ENCODE data around the gene PAGR1.
"Not testable (repeated sequence)": the region's sequence is repeated elsewhere in the genome, so short reads cannot be mapped to it uniquely, and the experiment has no call there.

The PAGR1 gene

DNA sequence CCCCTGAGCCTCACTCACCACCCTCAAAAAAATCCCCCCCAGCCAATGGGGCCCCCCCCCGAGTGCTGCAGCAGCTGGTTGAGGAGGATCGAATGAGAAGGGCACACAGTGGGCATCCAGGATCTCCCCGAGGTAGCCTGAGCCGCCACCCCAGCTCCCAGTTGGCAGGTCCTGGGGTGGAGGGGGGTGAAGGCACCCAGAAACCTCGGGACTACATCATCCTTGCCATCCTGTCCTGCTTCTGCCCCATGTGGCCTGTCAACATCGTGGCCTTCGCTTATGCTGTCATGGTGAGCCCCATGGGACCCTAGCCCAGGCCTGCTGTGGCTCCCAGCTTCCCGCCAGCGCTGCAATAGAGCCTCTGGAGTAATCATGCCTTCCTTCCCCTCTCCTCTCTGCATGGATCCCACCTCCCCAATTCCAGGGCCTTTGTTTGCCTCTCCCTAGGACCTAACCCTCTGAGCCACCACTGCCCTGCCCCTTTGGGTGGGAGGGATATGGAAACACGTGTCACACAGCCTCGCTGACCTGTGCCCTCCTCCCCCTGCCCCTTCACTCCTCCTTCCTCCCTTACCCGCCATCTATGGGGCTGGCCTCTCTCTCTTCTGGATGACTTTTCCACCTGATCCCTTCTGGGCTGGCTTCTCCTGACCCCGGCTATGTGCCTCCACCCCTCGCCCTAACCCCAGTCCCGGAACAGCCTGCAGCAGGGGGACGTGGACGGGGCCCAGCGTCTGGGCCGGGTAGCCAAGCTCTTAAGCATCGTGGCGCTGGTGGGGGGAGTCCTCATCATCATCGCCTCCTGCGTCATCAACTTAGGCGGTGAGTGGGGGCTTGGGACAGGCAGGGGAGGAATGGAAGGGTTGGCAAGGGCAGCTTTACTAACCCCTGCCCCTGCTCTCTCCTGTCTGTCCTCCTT, 2.0 kb upstream of the PAGR1 start:
- no peak for DNase-seq

GRCh38 chr16:29814592-29814991, 1.4 kb upstream of the PAGR1 start:
- DNase-seq = no peak

DNA sequence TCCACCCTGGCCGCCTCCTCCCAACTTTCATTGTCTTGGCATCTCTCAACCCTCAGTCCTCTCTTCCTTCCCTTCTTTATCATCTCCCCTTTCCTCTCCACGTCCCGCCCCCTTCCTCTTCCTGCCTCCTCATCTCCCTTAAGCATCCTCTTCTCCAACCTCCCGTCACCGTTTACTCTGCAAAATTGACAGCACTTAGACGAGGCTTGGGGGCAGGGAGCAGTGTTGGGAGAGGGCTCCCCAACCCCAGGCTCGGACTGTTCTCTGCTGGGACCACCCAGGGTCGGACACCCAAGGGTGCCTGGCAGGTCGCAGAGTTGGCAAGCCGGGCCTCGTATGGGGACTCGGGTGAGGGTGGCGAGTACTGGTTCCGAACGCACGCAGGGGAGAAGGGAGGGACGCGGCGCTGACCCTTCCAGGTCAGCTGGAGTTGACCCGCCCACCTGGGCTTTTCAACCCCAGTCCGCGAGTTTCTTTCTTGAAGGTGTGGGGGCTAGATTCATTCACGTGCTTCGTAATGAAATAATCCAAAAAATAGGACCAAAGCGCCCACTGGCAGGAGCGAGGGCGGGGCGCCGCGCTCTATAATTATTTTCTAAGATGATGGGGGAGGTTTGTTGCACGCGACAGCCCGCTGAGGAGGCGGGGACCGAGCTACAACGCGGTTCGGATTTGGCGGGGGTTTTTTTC, 775 bp upstream of the PAGR1 start:
- no peak for DNase-seq

DNA sequence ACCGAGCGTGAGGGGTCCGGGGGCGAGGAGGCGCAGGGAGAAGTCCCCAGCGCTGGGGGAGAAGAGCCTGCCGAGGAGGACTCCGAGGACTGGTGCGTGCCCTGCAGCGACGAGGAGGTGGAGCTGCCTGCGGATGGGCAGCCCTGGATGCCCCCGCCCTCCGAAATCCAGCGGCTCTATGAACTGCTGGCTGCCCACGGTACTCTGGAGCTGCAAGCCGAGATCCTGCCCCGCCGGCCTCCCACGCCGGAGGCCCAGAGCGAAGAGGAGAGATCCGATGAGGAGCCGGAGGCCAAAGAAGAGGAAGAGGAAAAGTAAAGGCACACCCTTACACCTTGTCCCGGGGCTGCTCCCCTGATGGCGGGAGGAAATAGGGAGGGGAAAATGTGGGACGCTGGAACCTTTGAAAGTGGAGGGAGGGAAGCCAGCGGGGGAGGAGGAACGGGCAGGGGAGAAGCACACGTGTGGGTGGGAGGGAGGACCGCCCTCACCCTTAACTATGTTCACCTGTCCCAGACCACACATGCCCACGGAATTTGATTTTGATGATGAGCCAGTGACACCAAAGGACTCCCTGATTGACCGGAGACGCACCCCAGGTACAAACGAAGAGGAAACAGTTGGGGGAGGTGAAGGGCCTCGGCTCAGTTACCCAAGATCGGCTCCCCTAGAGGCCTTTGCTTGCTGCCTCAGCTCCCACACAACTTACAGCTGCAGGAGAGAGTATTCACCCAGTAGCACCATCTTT, 916 bp downstream of the PAGR1 start:
- peak; percentile 39 for DNase-seq

- DNase-seq = no peak
Measured at GRCh38 chr16:29818082-29818481, 2.1 kb downstream of the PAGR1 start.

DNA sequence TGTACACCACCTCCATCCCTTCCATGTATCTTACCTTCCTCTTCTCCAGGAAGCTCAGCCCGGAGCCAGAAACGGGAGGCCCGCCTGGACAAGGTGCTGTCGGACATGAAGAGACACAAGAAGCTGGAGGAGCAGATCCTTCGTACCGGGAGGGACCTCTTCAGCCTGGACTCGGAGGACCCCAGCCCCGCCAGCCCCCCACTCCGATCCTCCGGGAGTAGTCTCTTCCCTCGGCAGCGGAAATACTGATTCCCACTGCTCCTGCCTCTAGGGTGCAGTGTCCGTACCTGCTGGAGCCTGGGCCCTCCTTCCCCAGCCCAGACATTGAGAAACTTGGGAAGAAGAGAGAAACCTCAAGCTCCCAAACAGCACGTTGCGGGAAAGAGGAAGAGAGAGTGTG, 3.6 kb downstream of the PAGR1 start:
- DNase-seq = no peak

GRCh38 chr16:29820271-29820701, 4.3 kb downstream of the PAGR1 start, which contains the start of gene MVP:
TSS of gene MVP (plus strand) at chr16:29820462. CDS start at chr16:29830550, 10,088 bp downstream.
- DNase-seq = peak; percentile 72

DNA sequence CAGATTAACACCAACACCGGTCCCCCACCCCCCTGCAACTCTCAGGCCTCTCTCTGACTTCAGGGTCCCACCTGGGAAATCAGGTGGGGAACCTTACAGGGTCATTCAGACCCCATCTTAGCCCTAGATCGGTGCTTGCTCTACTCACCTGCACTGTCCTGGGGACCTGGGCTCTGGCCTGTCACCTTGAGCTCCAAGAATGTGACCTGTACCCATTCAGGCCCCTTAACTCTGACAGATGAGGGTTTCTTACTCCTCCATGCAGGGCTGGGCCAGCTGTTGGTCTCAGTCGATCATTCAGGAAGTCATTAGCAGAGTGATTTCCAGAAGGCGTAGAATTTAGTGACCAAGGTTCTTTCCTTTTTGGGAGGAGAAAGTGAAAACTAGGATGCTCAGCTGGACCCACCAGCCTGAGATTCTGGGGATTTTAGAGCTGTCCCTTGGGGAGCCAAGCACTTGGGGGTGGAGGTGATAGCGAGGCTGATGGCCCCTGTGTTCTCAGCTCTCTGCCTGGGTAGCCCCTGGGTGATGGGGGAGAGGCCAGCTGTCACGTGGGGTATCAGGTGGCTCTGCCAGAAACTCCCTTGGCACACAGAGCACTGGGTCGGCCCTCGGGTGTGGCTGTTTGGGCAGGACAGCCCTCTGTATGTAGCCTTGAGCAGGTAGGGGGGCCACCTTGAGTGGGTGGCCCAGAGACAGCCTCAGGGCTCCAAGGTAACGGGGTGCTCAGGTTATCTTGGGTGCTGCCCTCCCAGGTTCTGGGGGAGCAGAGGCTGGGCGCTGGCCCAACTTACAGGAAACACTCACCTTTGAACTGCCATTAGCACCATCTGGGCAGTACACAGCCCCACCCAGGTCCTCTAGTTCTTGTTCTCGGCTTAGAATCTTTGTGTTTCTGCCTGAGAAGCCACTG, 5.0 kb downstream of the PAGR1 start:
- no peak for DNase-seq

DNA sequence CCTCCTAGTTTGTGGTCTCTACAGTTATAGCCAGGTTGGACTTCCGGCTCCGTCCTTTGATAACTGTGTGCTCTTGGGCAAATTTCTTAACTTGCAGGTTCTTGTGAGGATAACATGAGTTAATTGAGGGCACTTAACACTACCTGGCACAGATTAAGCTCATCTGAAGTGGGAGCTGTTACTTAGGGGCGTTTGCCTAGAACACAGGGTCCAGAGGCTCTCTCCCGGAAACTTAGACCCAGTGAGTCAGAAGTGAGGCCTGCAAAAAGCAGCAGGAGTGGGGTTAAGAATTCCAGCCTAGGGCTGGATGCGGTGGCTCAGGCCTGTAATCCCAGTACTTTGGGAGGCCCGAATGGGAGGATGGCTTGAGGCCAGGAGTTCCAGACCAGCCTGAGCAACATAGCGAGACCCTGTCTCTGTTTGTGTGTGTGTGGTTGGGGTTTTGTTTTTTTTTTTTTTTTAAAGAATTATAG, 5.7 kb downstream of the PAGR1 start:
- DNase-seq = peak; percentile 82

DNA sequence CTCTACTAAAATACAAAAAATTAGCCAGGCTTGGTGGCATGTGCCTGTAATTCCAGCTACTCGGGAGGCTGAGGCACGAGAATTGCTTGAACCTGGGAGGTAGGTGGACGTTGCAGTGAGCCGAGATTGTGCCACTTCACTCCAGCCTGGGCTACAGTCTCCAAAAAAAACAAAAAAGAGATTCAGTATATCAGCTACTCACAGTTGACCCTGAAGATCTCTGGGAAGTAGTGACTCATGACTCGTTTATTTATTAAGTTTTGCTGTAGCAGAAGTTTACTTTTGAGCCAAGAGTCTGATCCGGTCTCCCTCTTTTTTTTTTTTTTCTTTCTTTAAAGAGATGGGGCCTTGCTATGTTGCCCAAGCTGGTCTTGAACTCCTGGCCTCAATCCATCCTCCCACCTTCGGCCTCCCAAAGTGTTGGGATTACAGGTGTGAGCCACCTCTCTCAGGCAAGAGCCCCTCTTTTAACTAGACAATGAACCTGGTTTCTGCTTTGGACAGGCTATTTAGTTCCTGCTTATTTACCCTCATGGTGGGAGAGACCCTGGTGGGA, 8.7 kb downstream of the PAGR1 start:
- peak; percentile 83 for DNase-seq

GRCh38 chr16:29825145-29826044, 9.4 kb downstream of the PAGR1 start:
- DNase-seq = peak; percentile 90

GRCh38 chr16:29826342-29826695, 10.4 kb downstream of the PAGR1 start:
- DNase-seq = no peak

GRCh38 chr16:29830774-29831173, 14.8 kb downstream of the PAGR1 start:
- DNase-seq = no peak

- no peak for DNase-seq
Measured at GRCh38 chr16:29831490-29831889, 15.5 kb downstream of the PAGR1 start.

GRCh38 chr16:29833219-29833618, 17.3 kb downstream of the PAGR1 start:
- DNase-seq = not testable (repeated sequence)

DNA sequence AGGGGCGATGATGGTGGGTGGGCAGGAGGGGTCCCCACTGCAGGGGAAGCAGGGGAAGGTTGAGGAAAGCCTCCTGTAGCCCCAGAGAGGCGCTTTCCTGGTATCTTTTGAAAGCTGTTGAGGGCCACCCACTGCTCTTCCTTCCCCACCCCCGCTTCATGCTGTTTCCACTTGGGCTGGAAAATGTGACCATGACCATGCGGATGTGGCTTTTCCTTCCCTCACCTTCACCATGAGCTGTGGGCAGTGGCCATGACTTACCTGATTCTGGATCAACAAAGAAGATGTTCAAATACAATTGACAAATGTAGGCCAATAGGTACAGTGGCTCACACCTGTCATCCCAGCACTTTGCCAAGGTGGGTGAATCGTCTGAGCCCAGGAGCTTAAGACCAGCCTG, 18.1 kb downstream of the PAGR1 start:
- no peak for DNase-seq

- no peak for DNase-seq
Measured at GRCh38 chr16:29835926-29836325, 20.0 kb downstream of the PAGR1 start.

DNA sequence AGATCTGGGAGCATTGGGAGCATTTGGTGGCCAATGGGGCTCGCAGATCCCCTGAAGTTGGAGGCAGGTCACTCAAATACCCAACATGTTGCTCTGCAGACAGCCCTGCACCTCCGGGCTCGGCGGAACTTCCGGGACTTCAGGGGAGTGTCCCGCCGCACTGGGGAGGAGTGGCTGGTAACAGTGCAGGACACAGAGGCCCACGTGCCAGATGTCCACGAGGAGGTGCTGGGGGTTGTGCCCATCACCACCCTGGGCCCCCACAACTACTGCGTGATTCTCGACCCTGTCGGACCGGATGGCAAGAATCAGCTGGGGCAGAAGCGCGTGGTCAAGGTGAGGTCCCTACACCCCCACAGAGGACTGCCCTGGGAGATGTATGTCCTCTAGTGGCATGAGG, 20.7 kb downstream of the PAGR1 start:
- DNase-seq = no peak

DNA sequence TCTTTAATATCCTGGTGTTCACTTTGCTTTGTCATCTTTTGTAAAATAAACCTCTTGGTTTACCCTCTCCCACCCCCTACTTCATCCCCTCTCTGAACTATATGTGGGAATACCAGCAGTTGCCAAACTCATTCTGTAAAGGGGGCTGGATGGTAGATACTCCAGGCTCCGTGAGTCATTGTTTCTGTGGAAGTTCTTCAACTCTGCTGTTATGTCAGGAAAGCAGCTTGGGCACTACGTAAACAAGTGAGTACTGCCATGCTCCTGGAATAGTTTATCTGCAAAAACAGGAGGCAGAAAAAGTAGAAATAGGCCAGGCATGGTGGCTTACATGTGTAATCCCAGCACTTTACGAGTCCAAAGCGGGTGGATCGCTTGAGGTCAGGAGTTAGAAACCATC, 21.9 kb downstream of the PAGR1 start:
- DNase-seq = no peak

- DNase-seq = no peak
Measured at GRCh38 chr16:29839822-29840221, 23.9 kb downstream of the PAGR1 start.

DNA sequence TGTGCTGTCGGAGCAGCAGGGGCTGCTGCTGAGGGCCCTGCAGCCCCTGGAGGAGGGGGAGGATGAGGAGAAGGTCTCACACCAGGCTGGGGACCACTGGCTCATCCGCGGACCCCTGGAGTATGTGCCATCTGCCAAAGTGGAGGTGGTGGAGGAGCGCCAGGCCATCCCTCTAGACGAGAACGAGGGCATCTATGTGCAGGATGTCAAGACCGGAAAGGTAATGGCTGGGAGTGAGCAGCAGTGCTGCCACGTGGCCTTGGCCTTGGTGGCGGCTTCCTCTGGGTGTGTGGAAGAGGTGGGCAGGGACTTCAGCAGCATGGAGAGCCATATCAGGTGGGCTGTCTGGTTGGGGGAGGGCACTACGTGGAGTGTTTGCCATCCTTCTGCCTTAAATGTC, 24.3 kb downstream of the PAGR1 start:
- no peak for DNase-seq

Measured in fibroblast of upper back skin (primary cell).